GM18870 (cell line): ENCODE measurements around the gene FAT4.

Experiments used
- ATAC-seq: cut with Tn5 transposase; IDR thresholded peaks from one replicate; pipeline ENCODE4 v1.9.1; 2021; ENCODE audit warnings: moderate library complexity; ENCODE audit not compliant: unreplicated experiment

Gene FAT4

DNA sequence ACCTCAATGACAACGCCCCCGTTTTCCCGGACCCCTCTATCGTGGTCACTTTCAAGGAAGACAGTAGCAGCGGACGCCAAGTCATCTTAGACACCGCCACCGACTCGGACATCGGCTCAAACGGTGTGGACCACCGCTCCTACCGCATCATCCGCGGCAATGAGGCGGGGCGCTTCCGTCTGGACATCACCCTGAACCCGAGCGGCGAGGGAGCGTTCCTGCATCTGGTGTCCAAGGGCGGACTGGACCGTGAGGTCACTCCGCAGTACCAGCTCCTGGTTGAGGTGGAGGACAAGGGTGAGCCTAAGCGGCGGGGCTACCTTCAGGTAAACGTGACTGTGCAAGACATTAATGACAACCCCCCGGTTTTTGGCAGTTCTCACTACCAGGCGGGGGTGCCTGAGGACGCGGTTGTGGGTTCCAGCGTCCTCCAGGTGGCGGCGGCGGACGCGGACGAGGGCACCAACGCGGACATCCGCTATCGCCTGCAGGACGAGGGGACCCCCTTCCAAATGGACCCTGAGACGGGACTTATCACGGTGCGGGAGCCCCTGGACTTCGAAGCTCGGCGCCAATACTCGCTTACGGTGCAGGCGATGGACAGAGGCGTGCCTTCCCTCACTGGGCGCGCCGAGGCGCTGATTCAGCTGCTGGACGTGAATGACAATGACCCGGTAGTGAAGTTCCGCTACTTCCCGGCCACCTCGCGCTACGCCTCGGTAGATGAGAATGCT lies 2.2 kb downstream of the FAT4 start:
- ATAC-seq: no peak

DNA sequence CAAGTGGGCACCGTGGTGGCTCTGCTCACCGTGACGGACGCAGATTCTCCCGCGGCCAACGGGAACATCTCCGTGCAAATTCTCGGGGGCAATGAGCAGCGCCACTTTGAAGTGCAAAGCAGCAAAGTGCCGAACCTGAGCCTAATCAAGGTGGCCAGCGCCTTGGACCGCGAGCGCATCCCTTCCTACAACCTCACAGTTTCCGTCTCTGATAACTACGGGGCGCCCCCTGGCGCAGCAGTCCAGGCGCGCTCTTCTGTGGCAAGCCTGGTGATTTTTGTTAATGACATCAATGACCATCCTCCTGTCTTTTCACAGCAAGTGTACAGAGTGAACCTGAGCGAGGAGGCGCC lies 2.7 kb downstream of the FAT4 start:
- no peak for ATAC-seq

DNA sequence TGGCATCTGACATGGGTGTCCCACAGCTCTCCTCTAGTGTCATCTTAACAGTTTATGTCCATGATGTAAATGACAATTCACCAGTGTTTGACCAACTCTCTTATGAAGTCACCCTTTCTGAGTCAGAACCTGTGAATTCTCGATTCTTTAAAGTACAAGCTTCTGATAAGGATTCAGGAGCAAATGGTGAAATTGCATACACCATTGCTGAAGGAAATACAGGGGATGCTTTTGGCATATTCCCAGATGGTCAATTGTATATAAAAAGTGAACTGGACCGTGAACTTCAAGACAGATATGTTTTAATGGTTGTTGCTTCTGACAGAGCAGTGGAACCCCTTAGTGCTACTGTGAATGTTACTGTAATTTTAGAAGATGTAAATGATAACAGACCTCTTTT lies 4.6 kb downstream of the FAT4 start:
- ATAC-seq: no peak

GRCh38 chr4:125321709-125322365 lies 7.1 kb downstream of the FAT4 start:
- ATAC-seq: no peak

DNA sequence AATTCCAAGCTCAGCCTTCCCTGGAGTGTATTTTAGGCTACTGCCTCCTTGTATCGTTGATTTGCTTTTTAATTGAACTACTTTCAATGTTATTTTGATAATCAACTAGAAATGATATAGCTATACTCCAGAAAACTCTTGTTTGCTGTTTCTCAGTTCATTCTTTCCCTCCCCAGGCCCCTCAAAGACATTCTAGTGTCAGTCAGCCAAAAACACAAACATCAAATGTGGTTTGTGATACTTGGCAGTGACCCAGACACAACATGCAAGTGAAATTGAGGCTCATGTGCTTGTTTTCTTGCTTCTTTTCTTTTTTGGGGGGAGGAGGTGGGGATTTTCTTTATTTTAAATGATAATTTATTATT lies 7.6 kb downstream of the FAT4 start:
- ATAC-seq: no peak

DNA sequence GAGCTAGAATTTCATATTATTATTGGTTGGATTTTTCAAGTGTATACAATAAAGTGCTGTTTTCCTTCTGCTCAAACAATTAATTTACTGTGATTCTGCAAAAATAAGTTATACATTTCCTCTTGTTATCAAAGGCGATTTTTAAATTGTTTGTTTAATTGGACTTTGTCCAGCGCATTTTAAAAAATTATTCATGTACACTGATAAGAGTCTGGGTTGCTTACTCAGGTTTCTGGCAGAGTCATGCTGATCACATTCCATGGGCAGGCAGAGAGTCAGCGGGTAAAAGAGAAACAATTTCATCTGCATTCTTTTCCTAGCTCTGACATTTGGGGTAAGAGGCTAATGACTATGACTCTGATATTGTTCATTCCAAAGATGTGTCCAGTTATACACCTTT lies 8.9 kb downstream of the FAT4 start:
- no peak for ATAC-seq

DNA sequence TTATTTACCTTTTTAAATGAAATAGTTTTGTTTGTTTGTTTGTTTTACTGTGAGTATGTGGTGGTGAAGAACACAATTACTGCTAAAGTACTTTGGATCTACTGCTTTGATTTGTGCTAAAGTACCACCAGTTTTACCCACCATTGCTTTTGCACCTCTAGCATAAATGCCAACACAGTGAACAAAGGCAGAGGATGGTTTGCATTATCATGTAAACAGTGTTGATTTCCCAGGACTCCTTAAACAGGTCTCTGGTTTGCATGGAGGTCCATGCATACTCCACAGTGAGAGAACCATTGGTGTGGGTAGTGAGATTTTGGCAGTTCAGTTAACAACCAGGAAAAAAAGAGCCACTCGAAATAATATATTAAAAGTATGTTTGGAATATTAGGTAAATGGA lies 11.0 kb downstream of the FAT4 start:
- ATAC-seq: no peak

GRCh38 chr4:125331116-125331515 lies 16.4 kb downstream of the FAT4 start:
- ATAC-seq: no peak

GRCh38 chr4:125334926-125335325 lies 20.2 kb downstream of the FAT4 start:
- no peak for ATAC-seq

GRCh38 chr4:125338814-125339213 lies 24.1 kb downstream of the FAT4 start:
- no peak for ATAC-seq

DNA sequence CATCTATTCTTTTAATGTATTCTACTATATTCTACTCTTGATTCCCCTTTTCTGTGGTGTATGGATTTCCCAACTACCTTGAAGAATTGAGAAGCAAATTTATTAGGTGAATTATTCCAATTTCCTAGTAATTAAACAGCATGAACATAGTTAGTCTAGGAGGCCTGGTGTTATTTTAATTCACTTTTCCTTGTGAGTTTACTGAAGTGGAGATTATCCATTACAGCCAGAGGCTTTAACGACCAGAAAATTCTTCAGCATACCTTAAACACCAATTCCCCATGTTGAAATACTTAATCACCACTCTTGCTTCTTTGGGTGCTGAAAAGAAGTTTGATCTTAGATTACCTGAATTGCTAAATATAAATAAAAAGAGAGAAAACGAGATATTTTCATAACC lies 29.4 kb downstream of the FAT4 start:
- no peak for ATAC-seq

DNA sequence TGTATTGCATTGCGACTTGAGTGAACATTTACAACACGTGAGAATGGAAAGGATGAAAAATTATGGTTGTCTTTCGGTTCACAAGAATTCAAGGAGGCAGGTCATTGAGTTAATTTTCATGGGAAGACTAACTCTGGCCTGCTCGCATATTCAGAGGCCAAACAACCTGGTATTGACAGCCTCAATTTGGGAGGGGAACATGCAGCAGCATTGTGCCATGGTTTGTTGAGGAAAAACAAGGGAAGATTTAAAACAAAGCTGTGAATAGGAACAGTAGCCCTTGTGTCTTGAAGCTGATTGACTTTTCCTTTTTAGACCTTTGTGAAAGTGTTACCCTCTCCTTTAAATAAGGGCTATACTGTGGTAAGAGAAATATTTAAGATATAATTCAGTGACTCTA lies 31.9 kb downstream of the FAT4 start:
- ATAC-seq: no peak

GRCh38 chr4:125350470-125351135 lies 35.8 kb downstream of the FAT4 start:
- no peak for ATAC-seq

DNA sequence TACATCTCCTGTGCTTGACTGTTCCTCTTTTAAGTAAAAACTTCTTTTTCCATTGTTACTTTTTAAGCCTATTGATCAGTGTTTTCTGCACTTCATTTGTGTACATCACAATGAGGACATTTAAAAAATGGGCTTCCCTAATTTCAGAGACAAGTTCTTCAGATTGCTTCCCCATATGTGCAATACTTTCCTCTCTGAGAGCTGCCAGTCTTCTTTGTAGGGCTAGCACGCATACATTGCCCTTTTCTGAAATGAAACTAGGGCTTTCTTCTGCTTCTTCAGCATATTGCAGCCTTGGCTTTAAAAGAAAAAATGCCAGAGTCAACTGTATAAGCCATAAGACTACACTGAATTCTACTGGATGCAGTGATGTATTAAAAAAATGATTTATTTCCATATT lies 37.8 kb downstream of the FAT4 start:
- ATAC-seq: no peak

GRCh38 chr4:125353131-125353530 lies 38.4 kb downstream of the FAT4 start:
- ATAC-seq: no peak

- ATAC-seq: no peak
These were observed 41.0 kb downstream of the FAT4 start for GRCh38 chr4:125355791-125356190.

DNA sequence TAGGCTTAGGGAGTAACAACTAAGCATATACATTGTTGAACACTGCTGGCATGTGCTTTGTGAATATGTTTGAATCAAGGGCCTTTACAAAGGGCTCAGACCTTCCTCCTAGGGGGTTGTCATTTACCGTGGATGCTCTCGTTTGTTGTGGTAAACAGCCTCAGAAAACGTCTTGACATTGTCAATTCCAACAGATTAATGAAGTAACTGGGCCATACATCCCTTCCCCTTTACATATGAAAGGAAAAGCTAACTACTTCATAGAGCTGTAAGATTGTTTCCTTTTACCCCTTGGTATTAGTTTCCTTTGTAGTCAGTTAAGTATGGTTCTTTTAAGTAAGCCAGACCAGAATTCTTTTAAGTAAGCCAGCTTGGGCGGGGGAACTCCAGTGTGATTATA lies 42.9 kb downstream of the FAT4 start:
- no peak for ATAC-seq

DNA sequence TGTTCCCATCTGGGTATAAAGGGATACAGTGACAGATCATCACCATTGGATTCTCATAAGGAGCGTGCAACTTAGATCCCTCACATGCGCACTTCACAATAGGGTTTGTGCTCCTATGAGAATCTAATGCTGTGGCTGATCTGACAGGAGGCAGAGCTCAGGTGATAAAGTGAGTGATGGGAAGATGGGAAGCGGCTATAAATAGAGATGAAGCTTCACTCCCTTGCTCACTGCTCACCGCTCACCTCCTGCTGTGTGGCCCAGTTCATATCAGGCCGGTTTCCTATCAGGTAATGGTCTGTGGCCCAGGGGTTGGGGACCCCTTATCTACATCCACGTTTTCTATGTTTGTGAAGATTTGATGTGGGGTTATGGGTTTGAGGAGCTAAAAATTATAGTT lies 43.7 kb downstream of the FAT4 start:
- ATAC-seq: no peak

DNA sequence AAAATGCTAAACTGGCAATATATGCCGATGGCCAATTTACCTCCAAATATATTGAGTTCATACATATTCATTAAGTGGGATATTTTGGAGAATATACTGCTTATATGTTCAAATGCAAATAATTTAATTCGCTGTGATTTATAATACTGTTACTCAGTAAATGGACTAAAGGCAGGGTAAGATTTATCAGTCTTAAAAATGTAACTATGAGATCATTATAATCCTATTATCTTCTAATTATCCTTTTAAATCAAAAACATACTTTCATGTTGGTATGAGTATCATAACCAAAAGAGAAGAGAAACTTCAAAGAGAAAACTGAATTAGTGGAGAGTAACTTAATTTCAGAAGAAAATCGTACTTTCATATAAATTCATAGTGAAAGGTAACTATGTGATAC lies 44.6 kb downstream of the FAT4 start:
- no peak for ATAC-seq

DNA sequence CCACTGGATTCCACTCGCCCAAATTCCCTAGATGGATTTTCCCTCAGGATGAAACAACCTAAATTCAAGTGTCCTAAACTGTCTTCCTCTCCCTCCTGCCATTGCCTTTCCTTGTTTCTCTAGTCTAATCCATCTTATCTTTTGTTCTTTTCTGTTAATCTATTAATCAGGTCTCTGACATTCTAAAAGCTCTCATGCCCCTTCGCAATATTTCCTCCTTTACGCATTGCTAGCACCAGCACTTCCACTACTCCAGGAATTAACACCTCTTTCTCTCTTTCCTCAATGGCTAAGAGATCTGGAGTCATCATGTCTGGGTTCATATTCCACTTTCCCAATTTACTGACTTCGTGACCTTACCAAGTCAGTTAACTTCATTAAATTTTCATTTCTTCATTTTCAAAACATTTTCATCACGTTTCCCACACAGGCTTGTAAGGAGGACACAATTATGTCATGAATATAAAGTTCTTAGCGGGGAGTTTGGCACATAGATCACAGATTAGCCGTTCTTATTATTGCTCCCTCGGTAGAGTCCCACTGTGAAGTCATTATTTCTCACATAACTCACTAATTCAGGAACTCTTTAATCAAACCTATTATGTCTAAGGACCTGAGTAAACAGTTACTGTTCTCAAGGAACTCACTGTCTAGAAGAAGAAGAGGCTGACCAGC lies 45.3 kb downstream of the FAT4 start:
- ATAC-seq: no peak

DNA sequence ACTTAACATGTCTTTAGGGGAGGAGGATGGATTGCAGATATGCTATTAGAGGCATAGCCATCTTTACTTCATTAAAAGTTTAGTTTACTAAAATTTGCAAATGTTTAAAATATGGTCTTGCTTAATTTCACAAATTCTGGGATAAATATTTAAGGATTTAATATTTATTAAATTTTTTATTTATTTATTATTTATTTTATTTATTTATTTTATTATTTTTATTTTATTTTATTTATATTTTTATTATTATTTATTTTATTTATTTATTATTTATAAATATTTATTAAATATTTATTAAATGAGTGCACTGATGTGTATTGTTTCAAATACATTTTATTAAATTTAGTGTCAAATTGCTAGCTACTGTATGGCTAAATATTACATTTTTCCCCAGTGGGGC lies 46.0 kb downstream of the FAT4 start:
- no peak for ATAC-seq
